HUES6 (cell line): ENCODE data around the gene C1orf74.

Experiments used
- H3K27ac ChIP-seq: 2 replicates; pipeline ENCODE4 v1.7.0; 2013; ENCODE audit warnings: low read depth, mild to moderate bottlenecking, low read length, inconsistent platforms
- H3K27me3 ChIP-seq: 2 replicates; pipeline ENCODE4 v1.6.1; 2013; ENCODE audit warnings: low read length; ENCODE audit not compliant: control insufficient read depth, insufficient read depth
- H3K36me3 ChIP-seq: 2 replicates; pipeline ENCODE4 v1.6.1; 2013; ENCODE audit warnings: low read length; ENCODE audit not compliant: control insufficient read depth, insufficient read depth
- H3K4me1 ChIP-seq: 2 replicates; pipeline ENCODE4 v1.6.1; 2013; ENCODE audit warnings: low read length; ENCODE audit not compliant: control insufficient read depth, insufficient read depth
- H3K4me3 ChIP-seq: 2 replicates; pipeline ENCODE4 v1.5.1; 2013; ENCODE audit warnings: low read depth, low read length
- H3K9ac ChIP-seq: one replicate; pipeline ENCODE4 v1.6.1; 2013; ENCODE audit warnings: mild to moderate bottlenecking, low read length
- H3K9me3 ChIP-seq: 2 replicates; pipeline ENCODE4 v1.6.1; 2013; ENCODE audit warnings: low read depth, low read length; ENCODE audit not compliant: control insufficient read depth, insufficient read depth

Gene C1orf74

DNA sequence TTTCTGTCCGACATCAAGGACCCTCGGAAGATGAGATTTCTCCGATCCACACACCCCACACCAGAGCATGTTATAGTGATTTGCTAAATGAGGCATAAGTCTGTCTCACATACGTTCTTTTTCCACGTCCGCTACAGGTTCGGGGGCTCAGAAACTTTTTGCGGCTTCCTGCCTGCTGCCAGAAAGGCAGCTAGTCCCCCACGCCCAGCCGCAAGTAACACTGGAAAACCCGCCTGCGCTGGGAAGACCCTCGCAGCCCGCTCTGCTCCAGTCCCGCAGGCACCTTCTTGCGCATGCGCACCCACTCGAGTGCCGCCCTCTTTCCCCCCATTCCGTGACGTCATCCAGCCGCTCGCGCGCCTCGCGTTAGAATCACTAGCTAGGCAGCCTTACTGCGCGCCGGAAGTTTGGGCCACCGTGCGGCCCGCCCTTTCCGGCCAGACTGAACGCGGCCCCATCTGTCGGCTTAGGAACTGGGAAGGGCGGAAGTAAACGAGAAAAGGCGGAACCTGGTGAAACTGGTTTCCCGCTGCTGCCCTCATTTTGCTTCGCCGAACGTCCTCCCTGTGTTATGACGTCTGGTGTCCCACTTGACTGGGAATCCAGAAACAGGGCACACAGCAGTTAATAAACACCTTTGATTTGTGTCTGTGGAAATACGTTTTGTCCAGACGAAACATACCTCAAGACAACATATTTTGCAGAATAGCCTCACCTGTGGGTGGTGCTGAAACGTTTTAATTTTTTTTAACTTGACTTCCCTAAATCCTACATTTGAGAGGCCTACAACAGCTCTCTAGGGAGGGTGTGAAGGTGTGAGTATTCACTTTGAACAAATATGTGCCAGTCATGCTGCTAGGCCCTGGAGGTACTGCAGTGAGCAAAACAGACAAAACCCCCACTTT lies at the start of gene C1orf74:
C1orf74 (minus strand) TSS at position 295 of the 905 bp plus-strand sequence. CDS start 925 bp downstream, outside the sequence.
- Histone ChIP-seq H3K4me1 (no peaks in the 10 kb centered on the region; the same call in 1 of the 2 replicates), H3K36me3 (peaks cover 12% of the 10 kb centered on the region), H3K27me3 (peaks cover 16% of the 10 kb centered on the region; the same call in 1 of the 2 replicates), H3K27ac (peak within 1 kb of the TSS; percentile 38; the same call in 1 of the 2 replicates), H3K4me3 (peak within 1 kb of the TSS; percentile 87), H3K9me3 (no peaks in the 10 kb centered on the region), H3K9ac (peak within 1 kb of the TSS; percentile 91)

DNA sequence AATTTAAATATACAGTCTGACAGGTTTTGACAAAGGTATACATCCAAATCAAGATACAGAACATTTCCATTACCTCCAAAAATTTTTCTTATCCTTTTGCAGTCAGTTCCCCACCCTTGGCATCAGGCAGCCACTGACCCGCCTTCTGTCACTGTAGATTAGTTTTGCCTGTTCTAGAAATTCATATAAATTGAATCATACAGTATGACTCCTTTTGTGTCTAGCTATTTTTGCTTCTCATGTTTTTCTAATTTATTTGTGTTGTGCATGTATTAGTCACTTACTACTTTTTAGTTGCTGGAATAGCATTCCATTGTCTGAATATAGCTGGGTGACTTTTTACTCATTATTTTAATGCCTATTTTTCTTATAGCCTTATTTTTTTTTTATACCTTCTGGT lies 47.3 kb upstream of the C1orf74 start:
- H3K4me1 ChIP-seq: no peaks in the 10 kb centered on the region
- H3K4me3 ChIP-seq: no peak overlapping the region
- no peaks in the 10 kb centered on the region for H3K27me3 ChIP-seq
- H3K36me3 ChIP-seq: peaks cover 58% of the 10 kb centered on the region
- H3K9me3 ChIP-seq: no peaks in the 10 kb centered on the region
- H3K27ac ChIP-seq: no peak overlapping the region
- H3K9ac ChIP-seq: no peak overlapping the region

DNA sequence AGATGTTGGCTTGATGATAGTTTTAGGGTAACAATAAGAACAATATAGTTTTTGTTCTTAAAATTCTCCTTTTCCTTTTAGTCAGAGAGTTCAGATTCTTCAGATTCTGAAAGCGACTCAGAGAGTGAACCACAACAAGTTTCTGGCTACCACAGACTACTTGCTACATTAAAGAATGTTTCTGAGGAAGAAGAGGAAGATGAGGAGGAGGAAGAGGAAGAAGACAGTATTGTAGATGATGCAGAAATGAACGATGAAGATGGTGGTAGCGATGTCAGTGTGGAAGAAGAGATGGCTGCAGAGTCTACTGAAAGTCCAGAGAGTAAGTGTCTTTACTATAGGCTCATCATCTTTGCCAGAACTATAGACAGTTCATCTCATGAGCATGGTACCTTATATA lies 46.4 kb upstream of the C1orf74 start:
- H3K9me3 ChIP-seq: no peaks in the 10 kb centered on the region
- H3K9ac ChIP-seq: no peak overlapping the region
- H3K36me3 ChIP-seq: peaks cover 49% of the 10 kb centered on the region
- no peak overlapping the region for H3K4me3 ChIP-seq
- no peak overlapping the region for H3K27ac ChIP-seq
- no peaks in the 10 kb centered on the region for H3K4me1 ChIP-seq
- H3K27me3 ChIP-seq: no peaks in the 10 kb centered on the region

DNA sequence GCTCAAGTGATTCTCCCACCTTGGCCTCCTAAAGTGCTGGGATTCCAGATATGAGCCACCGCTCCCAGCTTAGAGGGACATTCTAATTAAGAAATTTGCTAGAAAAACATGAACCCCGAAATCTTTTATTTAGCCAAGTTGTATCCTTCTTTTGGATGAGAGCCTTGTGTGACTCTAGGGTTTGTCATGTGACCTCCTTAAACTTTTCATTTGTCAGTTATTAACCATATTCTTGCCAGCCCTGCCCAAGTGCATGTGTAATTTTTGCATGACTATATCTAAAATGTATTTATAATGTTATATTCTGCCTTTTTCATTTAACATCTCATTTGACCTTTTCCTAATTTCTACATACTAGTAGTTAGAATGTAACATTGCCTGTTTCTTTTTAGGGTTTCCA lies 45.4 kb upstream of the C1orf74 start:
- no peak overlapping the region for H3K9ac ChIP-seq
- H3K4me1 ChIP-seq: no peaks in the 10 kb centered on the region
- no peaks in the 10 kb centered on the region for H3K27me3 ChIP-seq
- no peak overlapping the region for H3K4me3 ChIP-seq
- H3K9me3 ChIP-seq: no peaks in the 10 kb centered on the region
- peaks cover 39% of the 10 kb centered on the region for H3K36me3 ChIP-seq
- no peak overlapping the region for H3K27ac ChIP-seq

DNA sequence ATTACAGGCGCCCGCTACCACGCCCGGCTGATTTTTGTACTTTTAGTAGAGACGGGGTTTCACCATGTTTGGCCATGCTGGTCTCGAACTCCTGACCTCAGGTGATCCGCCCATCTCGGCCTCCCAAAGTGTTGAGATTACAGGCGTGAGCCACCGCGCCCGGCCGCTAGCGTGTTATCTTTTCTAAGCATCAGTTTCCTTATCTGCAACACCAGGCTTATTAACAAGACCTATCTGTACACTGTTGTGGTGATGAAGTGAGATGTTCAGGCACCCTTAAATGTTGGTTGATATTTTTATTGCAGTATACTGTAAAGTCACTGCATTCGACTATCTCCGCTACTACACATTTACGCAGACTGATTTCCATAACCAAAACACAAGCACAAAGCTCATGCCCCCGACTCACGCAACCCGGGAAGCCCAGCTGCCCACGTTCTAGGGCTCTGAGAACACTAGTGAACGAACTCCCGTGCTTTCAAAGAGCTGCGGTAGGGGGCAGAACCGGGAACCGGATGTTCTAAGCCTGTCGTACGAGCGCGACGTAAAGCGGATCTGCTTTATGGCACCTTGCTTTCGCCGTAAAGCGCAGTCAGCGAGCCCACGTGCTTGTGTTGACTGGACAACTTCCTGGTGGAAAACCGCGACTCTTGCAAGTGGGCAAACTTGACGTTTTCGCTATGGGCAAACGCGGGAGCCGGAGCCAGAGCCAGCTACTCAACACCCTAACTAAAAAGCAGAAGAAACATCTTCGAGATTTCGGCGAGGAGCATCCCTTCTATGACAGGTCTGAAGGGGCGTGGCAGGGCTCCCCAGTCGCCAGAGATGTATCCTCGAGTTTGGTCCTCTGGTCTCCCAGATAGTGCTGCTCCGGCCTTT lies 43.3 kb upstream of the C1orf74 start, which contains the start of gene UTP25:
UTP25 (plus strand) TSS at position 589 of the 879 bp plus-strand sequence; CDS start at position 681, 92 bp downstream.
- Histone ChIP-seq H3K4me1 (no peaks in the 10 kb centered on the region), H3K9ac (peak within 1 kb of the TSS; percentile 86), H3K36me3 (peaks cover 18% of the 10 kb centered on the region), H3K27me3 (no peaks in the 10 kb centered on the region), H3K4me3 (peak within 1 kb of the TSS; percentile 78), H3K9me3 (no peaks in the 10 kb centered on the region), H3K27ac (no peak within 1 kb of the TSS)

DNA sequence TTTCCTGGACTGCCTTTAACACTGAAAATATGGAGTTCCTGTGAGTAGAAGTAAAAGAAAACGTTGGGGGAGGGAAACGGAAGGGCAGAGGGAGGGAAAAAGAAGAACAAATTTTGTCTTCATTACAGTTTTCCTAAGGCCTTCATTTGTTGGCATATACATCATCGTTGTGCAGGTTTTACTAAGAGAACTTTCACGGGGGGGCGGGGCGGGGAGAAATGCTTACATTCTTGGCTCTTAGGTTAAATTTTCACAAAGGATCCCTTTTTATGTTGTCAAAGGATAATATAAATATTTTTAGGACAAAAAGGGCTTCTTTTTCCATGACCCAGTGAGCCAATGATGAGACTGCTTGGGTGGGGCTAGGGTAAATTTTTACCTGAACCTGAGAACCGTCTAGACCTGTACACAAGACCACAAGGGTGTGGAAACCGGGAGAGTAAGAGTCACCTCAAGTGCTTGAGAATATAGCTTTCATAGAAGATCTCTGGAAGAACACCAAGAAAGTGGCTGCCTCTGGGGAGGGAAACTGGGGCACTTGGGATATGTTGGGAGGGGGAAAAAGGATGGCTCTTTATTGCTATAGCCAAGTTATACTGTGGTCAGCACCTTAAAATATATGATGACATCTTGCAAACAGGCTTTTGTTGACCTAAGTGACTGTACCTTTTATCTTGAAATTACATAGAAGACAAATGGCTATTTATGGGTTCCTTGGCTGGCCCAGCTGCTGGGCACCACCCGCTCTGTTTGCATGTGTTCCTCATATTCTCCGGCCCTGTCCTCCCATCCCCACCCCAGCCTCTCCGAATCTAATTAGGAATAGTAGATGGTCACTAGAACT lies 41.5 kb upstream of the C1orf74 start:
- Histone ChIP-seq H3K27me3 (0 out of 2 replicates have a peak, but pooled peaks cover 2% of the 10 kb centered on the region), H3K27ac (no peak overlapping the region), H3K36me3 (peaks cover 2% of the 10 kb centered on the region), H3K4me1 (no peaks in the 10 kb centered on the region), H3K9me3 (no peaks in the 10 kb centered on the region), H3K4me3 (no peak overlapping the region), H3K9ac (no peak overlapping the region)

DNA sequence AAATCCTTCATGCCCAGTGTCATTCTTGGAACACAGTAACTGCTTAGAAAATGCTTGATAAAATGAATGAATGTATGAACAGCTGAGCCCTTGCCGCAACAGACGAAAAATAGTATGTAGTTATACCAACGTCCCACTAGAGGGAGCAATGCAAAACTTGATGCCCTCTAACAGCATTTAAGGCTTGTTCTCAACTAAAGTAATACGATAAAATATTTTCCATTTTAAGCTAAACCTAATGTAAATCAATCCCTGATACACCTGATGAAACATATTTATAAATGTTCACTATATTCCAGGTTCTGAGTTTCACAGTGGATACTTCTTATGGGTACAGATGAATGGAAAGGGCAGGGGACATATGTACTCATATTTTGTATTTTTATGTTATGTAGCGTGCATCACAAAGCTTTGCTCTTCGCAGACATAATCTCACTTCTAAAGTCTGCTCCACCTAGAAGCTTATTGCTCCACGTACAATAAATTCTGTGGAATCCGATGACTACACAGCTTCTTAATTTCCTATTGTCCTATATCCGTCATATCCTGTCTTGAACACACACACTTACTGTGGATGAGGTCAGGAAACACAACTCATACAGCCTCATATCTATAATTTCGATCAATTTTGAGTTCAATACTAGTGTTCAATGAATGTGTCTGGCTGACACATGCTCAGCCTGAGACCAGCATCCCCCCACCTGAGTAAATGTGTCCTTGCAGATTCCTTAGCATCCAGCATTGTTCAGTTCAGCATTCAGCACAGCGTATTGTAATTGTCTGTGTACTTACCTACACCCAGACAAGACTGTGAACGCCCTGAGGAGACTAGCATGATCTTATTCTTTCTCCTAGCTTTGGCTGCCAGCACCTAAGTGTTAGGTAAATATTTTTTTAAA lies 39.0 kb upstream of the C1orf74 start:
- no peak overlapping the region for H3K9ac ChIP-seq
- no peaks in the 10 kb centered on the region for H3K4me1 ChIP-seq
- H3K36me3 ChIP-seq: no peaks in the 10 kb centered on the region
- no peak overlapping the region for H3K4me3 ChIP-seq
- H3K27ac ChIP-seq: no peak overlapping the region
- 0 out of 2 replicates have a peak, but pooled peaks cover 6% of the 10 kb centered on the region for H3K27me3 ChIP-seq
- no peaks in the 10 kb centered on the region for H3K9me3 ChIP-seq

DNA sequence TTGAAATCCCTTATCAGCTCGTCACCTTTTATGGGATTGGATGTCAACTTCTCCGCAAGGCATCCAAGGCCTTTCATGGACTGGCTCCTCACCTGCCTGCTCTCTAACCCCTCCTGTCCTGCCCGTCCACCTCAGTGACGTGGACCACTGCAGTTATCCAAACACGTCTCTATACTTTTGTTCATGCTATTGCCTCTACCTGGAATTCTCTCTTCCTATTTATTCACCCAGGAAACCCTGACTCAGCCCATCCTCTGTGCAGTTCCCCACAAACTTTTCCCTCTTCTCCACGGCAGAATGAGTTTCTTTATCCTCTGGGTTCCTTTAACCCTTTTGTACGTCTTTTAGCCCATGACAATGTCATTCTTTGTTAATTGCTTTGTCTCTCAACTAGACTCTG lies 38.3 kb upstream of the C1orf74 start:
- no peak overlapping the region for H3K4me3 ChIP-seq
- H3K9me3 ChIP-seq: no peaks in the 10 kb centered on the region
- H3K27ac ChIP-seq: no peak overlapping the region
- H3K4me1 ChIP-seq: no peaks in the 10 kb centered on the region
- H3K9ac ChIP-seq: no peak overlapping the region
- H3K36me3 ChIP-seq: no peaks in the 10 kb centered on the region
- 0 out of 2 replicates have a peak, but pooled peaks cover 6% of the 10 kb centered on the region for H3K27me3 ChIP-seq

DNA sequence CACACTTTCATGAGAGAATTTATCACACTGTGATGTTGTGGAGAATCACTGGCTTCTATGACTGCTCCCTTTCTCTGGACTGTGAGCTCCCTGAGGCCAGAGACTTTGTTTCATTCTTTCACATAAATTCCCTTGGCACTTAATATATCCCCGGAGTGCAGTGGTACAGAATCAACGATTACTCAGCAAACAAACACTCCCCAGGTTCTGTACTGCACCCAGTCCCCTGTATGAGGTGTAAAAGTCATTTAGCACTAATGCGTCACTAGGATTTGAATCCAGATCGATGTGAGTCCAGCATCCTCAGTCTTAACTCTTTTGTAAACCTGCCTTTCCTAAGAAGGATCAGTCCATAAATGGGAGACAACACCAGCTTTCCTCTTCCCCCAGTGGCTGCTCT lies 36.6 kb upstream of the C1orf74 start:
- H3K4me3 ChIP-seq: no peak overlapping the region
- 0 out of 2 replicates have a peak, but pooled peaks cover 6% of the 10 kb centered on the region for H3K27me3 ChIP-seq
- H3K4me1 ChIP-seq: peaks cover 4% of the 10 kb centered on the region; the same call in 1 of the 2 replicates
- no peaks in the 10 kb centered on the region for H3K9me3 ChIP-seq
- no peak overlapping the region for H3K9ac ChIP-seq
- H3K27ac ChIP-seq: no peak overlapping the region
- H3K36me3 ChIP-seq: no peaks in the 10 kb centered on the region
